ENCODE data around the gene IBA57. TPM values are rescaled to one million over a fixed set of nuclear protein-coding genes. Genes with fewer than 3 reads are reported as not detected.

Gene IBA57
- total and polyA plus RNA-seq, 2 experiments from 2014 or later: 4.7 to 5.0 TPM

DNA sequence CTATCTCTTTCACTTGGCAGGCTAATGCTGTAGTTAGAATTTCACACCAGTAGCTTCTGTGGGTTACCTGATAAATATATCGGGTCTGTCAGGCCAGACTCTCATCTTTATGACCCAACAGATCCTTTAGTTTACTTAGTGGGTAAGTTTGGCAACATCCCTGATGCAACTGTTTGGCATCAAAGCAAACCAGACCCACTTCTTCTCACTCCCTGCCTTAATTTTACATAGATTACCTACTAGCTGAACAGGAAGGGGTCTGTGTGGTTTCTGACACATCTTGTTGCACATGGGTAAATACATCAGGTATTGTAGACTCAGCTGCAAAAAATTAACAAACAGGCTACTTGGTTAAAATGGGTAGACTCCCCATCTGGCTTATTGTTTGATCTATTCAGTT, 28.7 kb upstream of the IBA57 start:
- H3K27me3 ChIP-seq: no peaks in the 10 kb centered on the region
- H3K4me3 ChIP-seq: no peak overlapping the region
- no peaks in the 10 kb centered on the region for H3K9me2 ChIP-seq (replicated peaks; ENCODE audit: insufficient read depth)
- H2AFZ ChIP-seq: no peak overlapping the region
- no peak overlapping the region for H3K4me2 ChIP-seq
- TF ChIP-seq EZH2 (IDR thresholded peaks at IDR 0.05; ENCODE audit: borderline replicate concordance) (no peak), EZH2phosphoT487 (IDR thresholded peaks at IDR 0.05; ENCODE audit: low read depth, severe bottlenecking, unreplicated experiment) (no peak)
- TF ChIP-seq, protein P1, sequence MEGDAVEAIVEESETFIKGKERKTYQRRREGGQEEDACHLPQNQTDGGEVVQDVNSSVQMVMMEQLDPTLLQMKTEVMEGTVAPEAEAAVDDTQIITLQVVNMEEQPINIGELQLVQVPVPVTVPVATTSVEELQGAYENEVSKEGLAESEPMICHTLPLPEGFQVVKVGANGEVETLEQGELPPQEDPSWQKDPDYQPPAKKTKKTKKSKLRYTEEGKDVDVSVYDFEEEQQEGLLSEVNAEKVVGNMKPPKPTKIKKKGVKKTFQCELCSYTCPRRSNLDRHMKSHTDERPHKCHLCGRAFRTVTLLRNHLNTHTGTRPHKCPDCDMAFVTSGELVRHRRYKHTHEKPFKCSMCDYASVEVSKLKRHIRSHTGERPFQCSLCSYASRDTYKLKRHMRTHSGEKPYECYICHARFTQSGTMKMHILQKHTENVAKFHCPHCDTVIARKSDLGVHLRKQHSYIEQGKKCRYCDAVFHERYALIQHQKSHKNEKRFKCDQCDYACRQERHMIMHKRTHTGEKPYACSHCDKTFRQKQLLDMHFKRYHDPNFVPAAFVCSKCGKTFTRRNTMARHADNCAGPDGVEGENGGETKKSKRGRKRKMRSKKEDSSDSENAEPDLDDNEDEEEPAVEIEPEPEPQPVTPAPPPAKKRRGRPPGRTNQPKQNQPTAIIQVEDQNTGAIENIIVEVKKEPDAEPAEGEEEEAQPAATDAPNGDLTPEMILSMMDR (IDR thresholded peaks at IDR 0.05; ENCODE audit: poor library complexity): no peak
- H4K20me1 ChIP-seq (ENCODE audit: insufficient read depth, poor library complexity, severe bottlenecking): peaks cover 15% of the 10 kb centered on the region
- H3K9me3 ChIP-seq (ENCODE audit: low read depth): no peaks in the 10 kb centered on the region
- no peak for DNase-seq (ENCODE audit: low spot score)
- H3K36me3 ChIP-seq (replicated peaks; ENCODE audit: insufficient read depth, low read depth): no peaks in the 10 kb centered on the region
- no peak overlapping the region for H3K27ac ChIP-seq
- H3K4me1 ChIP-seq (ENCODE audit: insufficient read depth): peaks cover 11% of the 10 kb centered on the region
- 53% methylated on average over 1 of the region's 1 CpG for WGBS (ENCODE audit: low lambda C conversion rate, missing lambda C conversion rate)
- peaks cover 15% of the 10 kb centered on the region for H3K79me2 ChIP-seq

DNA sequence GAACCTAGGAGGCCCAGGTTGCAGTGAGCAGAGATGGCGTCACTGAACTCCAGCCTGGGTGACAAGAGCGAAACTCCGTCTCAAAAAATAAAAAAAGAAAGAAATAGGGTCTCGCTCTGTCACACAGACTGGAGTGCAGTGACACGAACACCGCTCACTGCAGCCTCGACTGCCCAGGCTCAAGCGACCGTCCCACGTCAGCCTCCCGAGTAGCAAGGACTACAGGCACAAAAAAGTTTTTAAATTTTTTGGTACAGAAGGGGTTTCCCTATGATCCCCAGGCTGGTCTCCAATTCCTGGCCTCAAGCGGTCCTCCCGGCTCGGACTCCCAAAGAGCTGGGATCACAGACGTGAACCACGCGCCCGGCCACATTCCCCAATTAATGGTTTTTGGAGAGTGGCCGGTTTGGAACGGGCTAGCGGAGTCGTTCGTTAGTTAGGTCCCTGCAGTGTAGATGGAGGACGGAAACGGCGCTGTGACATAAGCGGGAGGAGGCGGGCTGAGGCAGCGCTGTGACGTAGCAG, 26.1 kb upstream of the IBA57 start:
- H3K79me2 ChIP-seq: peaks cover 40% of the 10 kb centered on the region
- H3K36me3 ChIP-seq (replicated peaks; ENCODE audit: insufficient read depth, low read depth): no peaks in the 10 kb centered on the region
- H3K27me3 ChIP-seq: no peaks in the 10 kb centered on the region
- H3K9me2 ChIP-seq (replicated peaks; ENCODE audit: insufficient read depth): no peaks in the 10 kb centered on the region
- H3K4me3 ChIP-seq: peak overlapping the region; percentile 30
- 27% methylated on average over 29 of the region's 30 CpGs for WGBS (ENCODE audit: low lambda C conversion rate, missing lambda C conversion rate)
- TF ChIP-seq EZH2 (IDR thresholded peaks at IDR 0.05; ENCODE audit: borderline replicate concordance): no peak
- no peak for TF ChIP-seq EZH2phosphoT487 (IDR thresholded peaks at IDR 0.05; ENCODE audit: low read depth, severe bottlenecking, unreplicated experiment)
- TF ChIP-seq, protein P1 (IDR thresholded peaks at IDR 0.05; ENCODE audit: poor library complexity): no peak
- peaks cover 40% of the 10 kb centered on the region for H4K20me1 ChIP-seq (ENCODE audit: insufficient read depth, poor library complexity, severe bottlenecking)
- H3K27ac ChIP-seq: peak overlapping the region; percentile 94
- no peak for DNase-seq (ENCODE audit: low spot score)
- no peaks in the 10 kb centered on the region for H3K9me3 ChIP-seq (ENCODE audit: low read depth)
- peak overlapping the region; percentile 70 for H3K4me2 ChIP-seq
- H2AFZ ChIP-seq: peak overlapping the region; percentile 86
- peaks cover 15% of the 10 kb centered on the region for H3K4me1 ChIP-seq (ENCODE audit: insufficient read depth)

DNA sequence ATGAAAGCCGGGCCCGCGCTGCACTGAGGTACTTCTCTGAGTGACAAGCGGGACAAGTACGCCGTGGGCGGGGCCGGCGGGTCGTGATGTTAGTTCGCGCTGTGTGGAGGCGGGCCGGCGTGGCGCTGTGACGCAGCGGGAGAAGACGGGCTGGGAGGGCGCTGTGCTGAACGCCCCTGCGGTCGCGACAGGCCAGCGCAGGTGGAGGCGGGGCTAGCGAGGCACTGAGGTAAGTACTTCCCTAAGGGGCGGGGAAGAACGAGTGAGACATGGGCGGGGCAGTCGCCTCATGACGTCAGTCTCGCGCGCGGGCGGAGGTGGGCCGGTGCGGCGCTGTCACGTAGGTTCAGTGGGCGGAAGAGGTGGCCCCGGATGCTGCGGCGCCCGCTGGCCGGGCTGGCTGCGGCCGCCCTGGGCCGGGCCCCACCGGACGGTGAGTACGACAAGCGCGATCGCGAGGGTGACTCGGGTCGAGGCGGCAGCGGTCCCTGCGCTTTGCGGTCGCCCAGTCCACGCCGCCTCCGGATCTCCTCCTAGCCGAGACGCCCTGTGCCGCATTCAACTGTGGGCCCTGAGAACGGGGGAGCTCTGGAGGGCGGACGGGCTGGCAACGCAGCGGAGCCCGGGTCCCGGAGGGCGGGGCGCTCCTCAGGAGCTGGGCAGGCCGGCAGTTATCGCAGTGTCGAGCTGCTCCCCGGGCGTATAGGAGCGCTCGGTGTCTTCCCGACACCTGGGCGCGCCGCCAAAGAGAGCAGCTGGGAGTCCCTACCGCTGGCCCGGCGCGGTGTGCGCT, 25.5 kb upstream of the IBA57 start, which contains the start of gene GUK1:
Gene GUK1 (plus strand): TSS at position 349 of the 793 bp plus-strand sequence. CDS start 24 bp downstream, at position 373.
- Histone ChIP-seq H3K4me2 (peak within 1 kb of the TSS; percentile 99), H3K79me2 (peaks cover 47% of the 10 kb centered on the region), H4K20me1 (ENCODE audit: insufficient read depth, poor library complexity, severe bottlenecking) (peaks cover 46% of the 10 kb centered on the region), H3K4me1 (ENCODE audit: insufficient read depth) (peaks cover 17% of the 10 kb centered on the region), H3K4me3 (peak within 1 kb of the TSS; percentile 40), H3K27me3 (no peaks in the 10 kb centered on the region), H3K27ac (peak within 1 kb of the TSS; percentile 98), H3K9me3 (ENCODE audit: low read depth) (no peaks in the 10 kb centered on the region), H2AFZ (peak within 1 kb of the TSS; percentile 86), H3K36me3 (replicated peaks; ENCODE audit: insufficient read depth, low read depth) (no peaks in the 10 kb centered on the region), H3K9me2 (replicated peaks; ENCODE audit: insufficient read depth) (no peaks in the 10 kb centered on the region)
- TF ChIP-seq EZH2 (IDR thresholded peaks at IDR 0.05; ENCODE audit: borderline replicate concordance) (no peak), EZH2phosphoT487 (IDR thresholded peaks at IDR 0.05; ENCODE audit: low read depth, severe bottlenecking, unreplicated experiment) (no peak)
- TF ChIP-seq, protein P1 (IDR thresholded peaks at IDR 0.05; ENCODE audit: poor library complexity): no peak
- peak; percentile 100 for DNase-seq (ENCODE audit: low spot score)
- under 1% methylated on average over 82 of the region's 95 CpGs for WGBS (ENCODE audit: low lambda C conversion rate, missing lambda C conversion rate)
